Chondrocyte (in vitro differentiated cells): ENCODE measurements around the gene HSD17B2. TPM values are rescaled to one million over a fixed set of nuclear protein-coding genes. Genes with fewer than 3 reads are reported as not detected.

Source experiments
- DNase-seq: peaks from one replicate; pipeline ENCODE4 v3.0.0; 2021; ENCODE audit warnings: mixed read lengths, low spot score
- H3K27ac Mint-ChIP-seq: one replicate; pipeline ENCODE4 v1.8.0; 2021; ENCODE audit warnings: mild to moderate bottlenecking, moderate library complexity, mixed read lengths; ENCODE audit not compliant: unreplicated experiment
- H3K27me3 Mint-ChIP-seq: 2 replicates; pipeline ENCODE4 v1.8.0; 2021; ENCODE audit warnings: low read depth, mixed read lengths
- H3K36me3 Mint-ChIP-seq: 2 replicates; pipeline ENCODE4 v1.8.0; 2021; ENCODE audit warnings: low read depth, mixed read lengths
- H3K4me1 Mint-ChIP-seq: 2 replicates; pipeline ENCODE4 v1.8.0; 2021; ENCODE audit warnings: low read depth, mild to moderate bottlenecking, mixed read lengths
- H3K4me3 Mint-ChIP-seq: one replicate; pipeline ENCODE4 v1.8.0; 2021; ENCODE audit warnings: mild to moderate bottlenecking, moderate library complexity, mixed read lengths; ENCODE audit not compliant: unreplicated experiment
- H3K9me3 Mint-ChIP-seq: 2 replicates; pipeline ENCODE4 v1.8.0; 2021; ENCODE audit warnings: low read depth, mixed read lengths
- total RNA-seq: library from RNA; stranded (reverse); gene quantifications from 3 replicates; pipeline ENCODE4 v1.2.1, GENCODE V29; 2021
- TF ChIP-seq, protein P1 (sequence below): fragments of 200-600 bp; sonication (generic); IDR thresholded peaks from 2 replicates; pipeline ENCODE4 v1.5.0; 2021; ENCODE audit warnings: antibody characterized with exemption, mild to moderate bottlenecking, moderate library complexity

HSD17B2 gene
- total RNA-seq, 1 donor from 2014 or later, result not detected

- H3K36me3 Mint-ChIP-seq, result no peaks in the 10 kb centered on the region
- no peak overlapping the region for H3K27ac Mint-ChIP-seq
- no peak for DNase-seq
- TF ChIP-seq, protein P1, sequence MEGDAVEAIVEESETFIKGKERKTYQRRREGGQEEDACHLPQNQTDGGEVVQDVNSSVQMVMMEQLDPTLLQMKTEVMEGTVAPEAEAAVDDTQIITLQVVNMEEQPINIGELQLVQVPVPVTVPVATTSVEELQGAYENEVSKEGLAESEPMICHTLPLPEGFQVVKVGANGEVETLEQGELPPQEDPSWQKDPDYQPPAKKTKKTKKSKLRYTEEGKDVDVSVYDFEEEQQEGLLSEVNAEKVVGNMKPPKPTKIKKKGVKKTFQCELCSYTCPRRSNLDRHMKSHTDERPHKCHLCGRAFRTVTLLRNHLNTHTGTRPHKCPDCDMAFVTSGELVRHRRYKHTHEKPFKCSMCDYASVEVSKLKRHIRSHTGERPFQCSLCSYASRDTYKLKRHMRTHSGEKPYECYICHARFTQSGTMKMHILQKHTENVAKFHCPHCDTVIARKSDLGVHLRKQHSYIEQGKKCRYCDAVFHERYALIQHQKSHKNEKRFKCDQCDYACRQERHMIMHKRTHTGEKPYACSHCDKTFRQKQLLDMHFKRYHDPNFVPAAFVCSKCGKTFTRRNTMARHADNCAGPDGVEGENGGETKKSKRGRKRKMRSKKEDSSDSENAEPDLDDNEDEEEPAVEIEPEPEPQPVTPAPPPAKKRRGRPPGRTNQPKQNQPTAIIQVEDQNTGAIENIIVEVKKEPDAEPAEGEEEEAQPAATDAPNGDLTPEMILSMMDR, result no peak
- peaks cover 37% of the 10 kb centered on the region for H3K27me3 Mint-ChIP-seq
- no peaks in the 10 kb centered on the region for H3K4me1 Mint-ChIP-seq
- no peaks in the 10 kb centered on the region for H3K9me3 Mint-ChIP-seq
- H3K4me3 Mint-ChIP-seq, result no peak overlapping the region
Measured at GRCh38 chr16:82059983-82060421, 24.9 kb downstream of the HSD17B2 start.

- DNase-seq, result no peak
- Mint-ChIP-seq H3K9me3 (no peaks in the 10 kb centered on the region), H3K27me3 (peaks cover 26% of the 10 kb centered on the region)
Measured at GRCh38 chr16:82061861-82062525, 26.9 kb downstream of the HSD17B2 start.

DNA sequence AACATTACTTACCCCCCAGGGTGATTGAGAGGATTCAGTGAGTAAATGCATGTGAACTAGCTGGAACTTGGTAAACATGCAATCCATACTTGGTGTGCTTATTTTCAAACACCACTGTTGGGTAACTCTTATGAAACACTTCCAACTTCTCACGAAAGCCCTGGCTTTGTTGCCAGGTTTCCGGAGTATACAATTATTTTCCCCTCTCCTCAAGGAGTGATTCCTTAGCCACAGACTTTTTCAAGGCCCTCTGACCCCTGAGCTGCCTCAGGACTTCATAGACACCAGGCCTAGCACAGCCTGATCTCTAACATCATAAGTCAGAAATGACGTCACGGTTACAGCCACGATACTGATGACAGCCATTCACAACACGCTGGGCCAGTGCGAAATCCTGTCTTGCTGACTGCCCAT is 27.6 kb downstream of the HSD17B2 start:
- Mint-ChIP-seq H3K9me3 (no peaks in the 10 kb centered on the region), H3K4me1 (no peaks in the 10 kb centered on the region), H3K36me3 (no peaks in the 10 kb centered on the region), H3K4me3 (no peak overlapping the region), H3K27me3 (peaks cover 26% of the 10 kb centered on the region), H3K27ac (no peak overlapping the region)
- TF ChIP-seq, protein P1, result no peak
- DNase-seq, result no peak

More at GRCh38 chr16:82061861-82062525, 26.9 kb downstream of the HSD17B2 start:
- no peaks in the 10 kb centered on the region for H3K36me3 Mint-ChIP-seq
- no peaks in the 10 kb centered on the region for H3K4me1 Mint-ChIP-seq
- H3K4me3 Mint-ChIP-seq, result no peak overlapping the region
- no peak overlapping the region for H3K27ac Mint-ChIP-seq
- TF ChIP-seq, protein P1, result peak; percentile 73

- no peaks in the 10 kb centered on the region for H3K4me1 Mint-ChIP-seq
- no peaks in the 10 kb centered on the region for H3K36me3 Mint-ChIP-seq
- DNase-seq, result no peak
- no peak overlapping the region for H3K4me3 Mint-ChIP-seq
- H3K27ac Mint-ChIP-seq, result no peak overlapping the region
- H3K27me3 Mint-ChIP-seq, result peaks cover 26% of the 10 kb centered on the region
- TF ChIP-seq, protein P1, result no peak
- no peaks in the 10 kb centered on the region for H3K9me3 Mint-ChIP-seq
Measured at GRCh38 chr16:82063456-82064082, 28.5 kb downstream of the HSD17B2 start.

DNA sequence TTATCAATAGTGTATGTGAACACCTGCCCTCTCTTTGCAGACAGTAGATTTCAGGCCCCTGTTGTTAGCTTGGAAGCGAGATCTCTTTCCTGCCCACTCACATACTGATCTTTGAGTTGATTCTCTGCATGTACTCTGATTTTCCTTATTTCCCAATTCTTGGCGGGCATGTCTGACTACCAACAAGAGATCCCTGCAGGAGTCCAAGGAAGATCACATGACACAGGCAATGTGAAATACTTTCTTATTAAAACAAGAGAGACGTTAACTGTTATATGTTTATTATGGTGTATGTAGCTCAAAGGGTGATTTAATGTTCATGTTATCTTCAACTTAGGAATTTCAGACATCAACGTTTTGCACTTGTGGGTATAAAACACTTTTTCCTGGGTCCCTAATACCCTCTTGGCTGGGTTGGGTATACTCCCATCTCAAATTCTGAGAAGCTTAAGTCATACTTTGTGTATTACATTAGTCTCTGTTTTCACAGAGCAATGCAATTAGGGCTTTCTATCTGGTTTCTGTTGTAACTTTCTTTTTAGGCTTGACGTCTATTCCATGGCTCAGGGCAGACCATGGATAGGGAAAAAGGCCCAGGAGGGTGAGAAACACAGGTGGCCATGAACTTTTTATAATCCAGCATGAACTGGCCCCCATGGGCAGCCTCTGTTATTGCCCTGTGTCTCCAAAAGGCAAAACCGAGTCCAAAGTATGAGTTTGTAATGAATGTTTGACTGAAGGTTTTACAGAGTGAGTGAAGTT is 32.2 kb downstream of the HSD17B2 start:
- Mint-ChIP-seq H3K27ac (no peak overlapping the region), H3K4me1 (peaks cover 14% of the 10 kb centered on the region), H3K4me3 (no peak overlapping the region), H3K9me3 (peaks cover 2% of the 10 kb centered on the region), H3K36me3 (no peaks in the 10 kb centered on the region), H3K27me3 (peaks cover 14% of the 10 kb centered on the region)
- DNase-seq, result no peak
- TF ChIP-seq, protein P1, result no peak
